RWPE1 (cell line): ENCODE measurements around the gene COA5.
"Not testable (repeated sequence)": the region's sequence is repeated elsewhere in the genome, so short reads cannot be mapped to it uniquely, and the experiment has no call there.

Source experiments
- CTCF ChIA-PET: fragments of 350-600 bp; sonication (Branson Sonifier 250); formaldehyde crosslinking; extraction: SDS; loops from one replicate; lab custom pipeline; 2021; lab: Yijun Ruan, JAX
- POLR2A ChIA-PET: fragments of 400-600 bp; formaldehyde crosslinking; extraction: SDS; loops from one replicate; lab custom pipeline; 2020; ENCODE audit warnings: antibody characterized with exemption; ENCODE audit not compliant: low non-redundant PET; lab: Yijun Ruan, JAX
- DNase-seq: peaks from one replicate; pipeline ENCODE4 v3.0.0; 2012; ENCODE audit warnings: low spot score
- H3K27ac ChIP-seq: fragments of 450-650 bp; 2 replicates; pipeline ENCODE4 v1.5.1; 2017
- CTCF ChIP-seq: fragments of 450-650 bp; conservative IDR thresholded peaks from 2 replicates; pipeline ENCODE4 v1.5.1; 2017; ENCODE audit warnings: low read depth, mild to moderate bottlenecking

COA5 gene

GRCh38 chr2:98601532-98602132 lies 6.7 kb downstream of the COA5 start:
- peak; percentile 38 for DNase-seq
- peak; percentile 61 for TF ChIP-seq CTCF
- CTCF ChIA-PET = interaction anchor here (0.6 kb wide), 8 partner anchors 12 to 252 kb away, joined by 3 to 4 read pairs (median 3); no protein-coding TSS in a partner anchor
- POLR2A ChIA-PET = interaction anchor here (1.0 kb wide), 1 partner anchor 42 kb away, joined by 3 read pairs; no protein-coding TSS in a partner anchor
- H3K27ac ChIP-seq = no peak overlapping the region

GRCh38 chr2:98598781-98599428 lies 9.4 kb downstream of the COA5 start:
- POLR2A ChIA-PET = no interaction called here
- no peak for TF ChIP-seq CTCF
- CTCF ChIA-PET = interaction anchor here (0.7 kb wide), 1 partner anchor 187 kb away, joined by 11 read pairs; no protein-coding TSS in a partner anchor
- DNase-seq = no peak
- H3K27ac ChIP-seq = no peak overlapping the region

- DNase-seq, POLR2A ChIA-PET, H3K27ac ChIP-seq, CTCF ChIA-PET: not testable (repeated sequence)
Measured at GRCh38 chr2:98594665-98595064, 13.6 kb downstream of the COA5 start.

- CTCF ChIA-PET = no interaction called here
- no peak for DNase-seq
- TF ChIP-seq CTCF = no peak
- no peak overlapping the region for H3K27ac ChIP-seq
- POLR2A ChIA-PET = no interaction called here
Measured at GRCh38 chr2:98592565-98592964, 15.7 kb downstream of the COA5 start.

GRCh38 chr2:98589489-98589888 lies 18.8 kb downstream of the COA5 start:
- ChIA-PET CTCF (interaction anchor here (0.7 kb wide), 1 partner anchor 12 kb away, joined by 3 read pairs; no protein-coding TSS in a partner anchor), POLR2A (no interaction called here)
- no peak for DNase-seq
- TF ChIP-seq CTCF = no peak
- no peak overlapping the region for H3K27ac ChIP-seq

- ChIA-PET CTCF (no interaction called here), POLR2A (no interaction called here)
- TF ChIP-seq CTCF = no peak
- DNase-seq = no peak
- no peak overlapping the region for H3K27ac ChIP-seq
Measured at GRCh38 chr2:98588880-98589431, 19.4 kb downstream of the COA5 start.
